Measurements from ENCODE around the gene CDC5L.

GRCh38 chr6:44438827-44439226, 51.3 kb downstream of the CDC5L start:
- TF ChIP-seq, protein P1, sequence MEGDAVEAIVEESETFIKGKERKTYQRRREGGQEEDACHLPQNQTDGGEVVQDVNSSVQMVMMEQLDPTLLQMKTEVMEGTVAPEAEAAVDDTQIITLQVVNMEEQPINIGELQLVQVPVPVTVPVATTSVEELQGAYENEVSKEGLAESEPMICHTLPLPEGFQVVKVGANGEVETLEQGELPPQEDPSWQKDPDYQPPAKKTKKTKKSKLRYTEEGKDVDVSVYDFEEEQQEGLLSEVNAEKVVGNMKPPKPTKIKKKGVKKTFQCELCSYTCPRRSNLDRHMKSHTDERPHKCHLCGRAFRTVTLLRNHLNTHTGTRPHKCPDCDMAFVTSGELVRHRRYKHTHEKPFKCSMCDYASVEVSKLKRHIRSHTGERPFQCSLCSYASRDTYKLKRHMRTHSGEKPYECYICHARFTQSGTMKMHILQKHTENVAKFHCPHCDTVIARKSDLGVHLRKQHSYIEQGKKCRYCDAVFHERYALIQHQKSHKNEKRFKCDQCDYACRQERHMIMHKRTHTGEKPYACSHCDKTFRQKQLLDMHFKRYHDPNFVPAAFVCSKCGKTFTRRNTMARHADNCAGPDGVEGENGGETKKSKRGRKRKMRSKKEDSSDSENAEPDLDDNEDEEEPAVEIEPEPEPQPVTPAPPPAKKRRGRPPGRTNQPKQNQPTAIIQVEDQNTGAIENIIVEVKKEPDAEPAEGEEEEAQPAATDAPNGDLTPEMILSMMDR (IDR thresholded peaks at IDR 0.05) = no peak
- no peak for TF ChIP-seq POLR2A (IDR thresholded peaks at IDR 0.05)
- TF ChIP-seq EP300 (IDR thresholded peaks at IDR 0.05) = no peak

Data from tibial nerve (tissue), 4 donors.